ENCODE measurements around the gene C1QTNF9. TPM values are rescaled to one million over a fixed set of nuclear protein-coding genes. Genes with fewer than 3 reads are reported as not detected.
"Not testable (repeated sequence)": the region's sequence is repeated elsewhere in the genome, so short reads cannot be mapped to it uniquely, and the experiment has no call there.

C1QTNF9 gene
- polyA plus RNA-seq, 1 experiment = not detected

- TF ChIP-seq, protein P1, sequence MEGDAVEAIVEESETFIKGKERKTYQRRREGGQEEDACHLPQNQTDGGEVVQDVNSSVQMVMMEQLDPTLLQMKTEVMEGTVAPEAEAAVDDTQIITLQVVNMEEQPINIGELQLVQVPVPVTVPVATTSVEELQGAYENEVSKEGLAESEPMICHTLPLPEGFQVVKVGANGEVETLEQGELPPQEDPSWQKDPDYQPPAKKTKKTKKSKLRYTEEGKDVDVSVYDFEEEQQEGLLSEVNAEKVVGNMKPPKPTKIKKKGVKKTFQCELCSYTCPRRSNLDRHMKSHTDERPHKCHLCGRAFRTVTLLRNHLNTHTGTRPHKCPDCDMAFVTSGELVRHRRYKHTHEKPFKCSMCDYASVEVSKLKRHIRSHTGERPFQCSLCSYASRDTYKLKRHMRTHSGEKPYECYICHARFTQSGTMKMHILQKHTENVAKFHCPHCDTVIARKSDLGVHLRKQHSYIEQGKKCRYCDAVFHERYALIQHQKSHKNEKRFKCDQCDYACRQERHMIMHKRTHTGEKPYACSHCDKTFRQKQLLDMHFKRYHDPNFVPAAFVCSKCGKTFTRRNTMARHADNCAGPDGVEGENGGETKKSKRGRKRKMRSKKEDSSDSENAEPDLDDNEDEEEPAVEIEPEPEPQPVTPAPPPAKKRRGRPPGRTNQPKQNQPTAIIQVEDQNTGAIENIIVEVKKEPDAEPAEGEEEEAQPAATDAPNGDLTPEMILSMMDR (IDR thresholded peaks at IDR 0.05; ENCODE audit: insufficient read depth, low read depth, low read length) = no peak
- ChIA-PET CTCF (interaction anchor here (0.6 kb wide), 1 partner anchor 1563 kb away, joined by 3 read pairs; no protein-coding TSS in a partner anchor), POLR2A (no interaction called here)
- DNase-seq (ENCODE audit: low read depth) = no peak
- H3K27me3 ChIP-seq (ENCODE audit: control insufficient read depth, insufficient read depth, low read length) = no peaks in the 10 kb centered on the region
- no peaks in the 10 kb centered on the region for H3K36me3 ChIP-seq (ENCODE audit: control insufficient read depth, insufficient read depth, low read length)
- no peak overlapping the region for H3K4me3 ChIP-seq (ENCODE audit: low read depth, low read length)
Observed at GRCh38 chr13:24341439-24341838, 32.1 kb downstream of the C1QTNF9 start.

- POLR2A ChIA-PET = no interaction called here
- CTCF ChIA-PET = no interaction called here
- DNase-seq (ENCODE audit: low read depth) = no peak
- Histone ChIP-seq H3K4me3 (ENCODE audit: low read depth, low read length) (no peak overlapping the region), H3K36me3 (ENCODE audit: control insufficient read depth, insufficient read depth, low read length) (no peaks in the 10 kb centered on the region), H3K27me3 (ENCODE audit: control insufficient read depth, insufficient read depth, low read length) (no peaks in the 10 kb centered on the region)
- TF ChIP-seq, protein P1 (IDR thresholded peaks at IDR 0.05; ENCODE audit: insufficient read depth, low read depth, low read length) = no peak
Observed at GRCh38 chr13:24348385-24348784, 39.0 kb downstream of the C1QTNF9 start.

- Histone ChIP-seq H3K4me3 (ENCODE audit: low read depth, low read length) (no peak overlapping the region), H3K36me3 (ENCODE audit: control insufficient read depth, insufficient read depth, low read length) (no peaks in the 10 kb centered on the region), H3K27me3 (ENCODE audit: control insufficient read depth, insufficient read depth, low read length) (no peaks in the 10 kb centered on the region)
- no peak for DNase-seq (ENCODE audit: low read depth)
- ChIA-PET POLR2A (no interaction called here), CTCF (no interaction called here)
- TF ChIP-seq, protein P1 (IDR thresholded peaks at IDR 0.05; ENCODE audit: insufficient read depth, low read depth, low read length) = no peak
Observed at GRCh38 chr13:24348797-24349515, 39.6 kb downstream of the C1QTNF9 start.

DNA sequence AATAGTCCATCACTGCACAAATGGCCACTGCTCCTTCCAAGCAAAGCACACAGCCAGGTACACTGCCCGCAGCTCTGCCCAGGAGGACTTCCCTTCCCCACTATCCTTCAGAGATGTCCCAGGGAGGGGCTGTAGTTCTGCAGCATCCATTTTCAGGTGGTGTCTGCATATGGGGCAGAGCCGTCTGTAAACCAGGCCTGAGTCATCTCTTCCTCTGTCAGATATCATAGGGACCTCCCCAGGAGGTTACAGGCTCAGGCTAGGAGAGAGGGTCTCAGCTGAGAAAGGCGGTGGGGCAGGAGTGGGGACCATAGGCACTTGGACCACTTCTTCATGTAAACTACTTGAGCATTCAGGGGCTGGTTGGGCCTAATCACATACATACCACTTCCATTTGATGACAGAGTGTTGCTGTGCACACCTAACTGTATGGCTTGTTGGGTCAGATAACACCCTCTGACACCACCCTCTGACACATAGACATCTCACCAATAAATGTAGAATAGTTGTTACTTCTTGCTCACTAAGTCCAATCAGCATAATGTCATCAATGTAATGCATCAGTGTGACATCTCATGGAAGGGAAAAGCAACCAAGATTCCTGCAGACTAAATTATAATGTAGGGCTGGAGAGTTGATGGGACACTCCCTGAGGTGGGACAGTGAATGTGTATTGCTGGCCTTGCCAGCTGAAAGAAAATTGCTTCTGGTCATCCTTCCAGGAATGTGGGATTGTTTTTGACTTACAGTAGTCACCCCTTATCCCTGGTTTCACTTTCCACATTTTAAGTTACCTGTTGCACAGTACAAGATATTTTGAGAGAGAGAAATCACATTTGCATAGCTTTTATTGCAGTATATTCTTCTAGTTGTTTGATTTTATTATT lies 40.6 kb downstream of the C1QTNF9 start:
- CTCF ChIA-PET; H3K27me3 ChIP-seq (ENCODE audit: control insufficient read depth, insufficient read depth, low read length): not testable (repeated sequence)

DNA sequence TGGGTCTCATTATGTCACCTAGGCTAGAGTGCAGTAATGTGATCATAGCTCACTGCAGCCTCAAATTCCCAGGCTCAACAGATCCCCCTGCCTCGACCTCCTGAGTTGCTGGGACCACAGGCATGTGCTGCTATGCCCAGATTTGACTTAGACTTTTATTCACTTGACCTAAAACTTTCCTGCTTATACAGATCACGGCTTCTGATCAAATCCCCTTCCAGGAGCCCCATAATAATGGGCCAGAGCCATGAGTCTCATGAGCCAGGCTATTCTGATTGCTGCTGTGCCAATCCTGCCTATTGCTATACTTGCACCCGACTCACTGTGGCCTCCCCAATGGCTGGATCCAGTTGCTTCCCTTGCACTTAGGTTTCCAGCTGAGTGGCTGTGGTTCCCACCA lies 42.0 kb downstream of the C1QTNF9 start:
- Histone ChIP-seq H3K4me3 (ENCODE audit: low read depth, low read length) (no peak overlapping the region), H3K27me3 (ENCODE audit: control insufficient read depth, insufficient read depth, low read length) (no peaks in the 10 kb centered on the region), H3K36me3 (ENCODE audit: control insufficient read depth, insufficient read depth, low read length) (no peaks in the 10 kb centered on the region)
- TF ChIP-seq, protein P1 (IDR thresholded peaks at IDR 0.05; ENCODE audit: insufficient read depth, low read depth, low read length) = no peak
- POLR2A ChIA-PET = no interaction called here
- CTCF ChIA-PET = no interaction called here
- no peak for DNase-seq (ENCODE audit: low read depth)

More for the DNA sequence above, 40.6 kb downstream of the C1QTNF9 start:
- H3K4me3 ChIP-seq (ENCODE audit: low read depth, low read length); H3K36me3 ChIP-seq (ENCODE audit: control insufficient read depth, insufficient read depth, low read length); DNase-seq (ENCODE audit: low read depth); POLR2A ChIA-PET: not testable (repeated sequence)
